Activated CD8-positive, alpha-beta memory T cell treated with anti-CD3 and anti-CD28 coated beads, Interleukin-2, amount 50 U/mL, for 48 hours (primary cell): ENCODE results near the gene ZC3H8.
"Not testable (repeated sequence)": the region's sequence is repeated elsewhere in the genome, so short reads cannot be mapped to it uniquely, and the experiment has no call there.

Experiments used
- DNase-seq: peaks from one replicate; pipeline ENCODE4 v3.0.0-alpha.2; 2020

The ZC3H8 gene

DNA sequence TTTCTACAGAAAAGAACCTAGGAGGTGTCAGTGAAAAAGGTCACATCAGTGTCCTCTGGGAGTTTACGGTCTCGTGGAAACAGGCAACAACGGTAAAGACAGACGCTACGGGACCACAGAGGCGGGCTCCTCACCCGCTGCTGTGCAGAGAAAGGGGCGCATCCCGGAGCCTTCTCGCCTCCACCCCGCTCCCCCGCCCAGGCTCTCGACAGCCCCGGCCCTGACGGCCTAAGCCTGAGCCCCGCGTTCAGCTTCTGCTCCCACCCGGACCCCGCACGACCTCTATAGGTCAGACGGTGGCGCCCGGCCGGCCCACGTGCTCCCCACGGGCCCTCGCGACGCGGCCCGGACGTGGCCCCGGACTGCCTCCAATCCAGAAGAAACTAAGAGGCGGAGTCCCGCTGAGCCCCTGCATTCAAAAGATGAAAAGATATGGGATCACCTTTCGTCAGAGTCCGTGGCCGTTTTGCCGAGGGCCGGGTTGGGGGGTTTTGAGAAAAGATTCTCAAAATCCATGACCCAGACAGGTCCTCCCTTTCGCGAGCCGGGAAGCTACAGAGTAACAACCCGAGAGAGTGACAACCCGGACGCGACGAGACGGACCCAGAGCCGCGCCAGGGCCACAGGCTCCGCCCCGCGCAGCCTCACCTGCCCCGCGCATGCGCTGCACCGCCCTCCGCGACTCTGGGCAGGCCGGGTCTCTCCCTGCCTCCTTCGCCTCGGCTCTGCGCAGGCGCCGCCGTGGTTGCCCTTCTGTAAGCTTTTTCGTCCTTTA, at the start of gene ZC3H8:
TSS of gene ZC3H8 (minus strand) at position 577 of the 775 bp plus-strand sequence. CDS start at position 516, 61 bp downstream.
- DNase-seq, result peak; percentile 98

- no peak for DNase-seq
These were observed 49.6 kb upstream of the ZC3H8 start for GRCh38 chr2:112304298-112304941.

DNA sequence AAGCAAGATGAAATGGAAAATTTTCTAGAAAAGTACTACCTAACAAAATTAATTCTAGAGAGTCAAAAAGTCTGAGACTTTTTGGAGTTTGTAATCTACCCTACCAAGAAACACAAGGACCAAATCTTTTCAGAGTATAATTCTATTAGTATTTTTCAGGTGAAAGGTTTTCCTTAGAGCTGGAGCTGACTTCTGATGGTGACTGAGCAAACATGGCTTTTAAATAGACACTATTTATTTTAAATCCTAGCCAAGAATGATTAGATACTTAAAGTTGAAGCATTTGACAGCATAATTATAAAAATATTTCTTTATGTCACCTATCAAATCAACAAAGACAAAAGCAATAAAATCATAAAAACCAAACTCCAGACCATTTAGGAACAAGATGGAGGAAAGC, 47.1 kb upstream of the ZC3H8 start:
- DNase-seq, result no peak

GRCh38 chr2:112301171-112301584, 46.3 kb upstream of the ZC3H8 start:
- no peak for DNase-seq

- DNase-seq, result no peak
These were observed 41.6 kb upstream of the ZC3H8 start for GRCh38 chr2:112296407-112296806.

GRCh38 chr2:112295407-112296078, 40.7 kb upstream of the ZC3H8 start:
- DNase-seq, result no peak

- no peak for DNase-seq
These were observed 39.0 kb upstream of the ZC3H8 start for GRCh38 chr2:112293636-112294401.

DNA sequence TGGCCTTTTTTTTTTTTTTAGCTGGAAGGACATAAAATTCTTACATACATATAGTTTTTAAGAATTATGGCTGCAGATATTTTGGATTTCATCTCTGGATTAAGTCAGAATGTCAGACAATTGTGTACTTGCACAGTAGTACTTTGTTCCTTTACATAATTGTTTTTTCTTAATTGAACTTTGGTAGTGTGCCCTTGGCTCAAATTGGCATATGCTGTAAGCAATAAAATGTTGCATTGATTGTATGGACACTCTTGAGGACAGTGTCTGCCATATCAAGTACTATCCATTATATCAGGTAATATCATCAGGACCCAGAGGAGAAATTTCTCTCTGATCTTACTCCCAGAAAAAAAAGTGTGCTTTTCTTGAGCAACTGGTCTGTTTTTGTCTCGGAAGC, 35.8 kb upstream of the ZC3H8 start:
- no peak for DNase-seq

DNA sequence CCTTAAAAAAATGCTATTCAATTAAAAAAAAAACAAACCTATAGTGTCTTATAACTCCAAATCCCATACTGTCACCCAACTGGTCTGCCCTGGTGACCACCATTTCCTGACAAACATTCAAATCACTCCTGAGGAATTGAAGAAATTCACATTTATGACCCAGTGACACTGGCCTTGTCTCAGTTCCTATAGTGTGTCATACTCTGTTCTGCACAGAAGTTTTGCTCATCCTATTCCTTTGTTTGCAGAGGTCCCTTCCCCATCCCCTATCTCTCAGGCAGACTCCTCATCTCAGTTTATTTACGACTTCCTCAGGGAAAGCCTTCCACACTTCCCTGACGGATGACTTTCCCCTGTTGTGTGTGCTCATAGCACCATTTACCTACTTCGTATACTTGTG, 35.2 kb upstream of the ZC3H8 start:
- no peak for DNase-seq

DNA sequence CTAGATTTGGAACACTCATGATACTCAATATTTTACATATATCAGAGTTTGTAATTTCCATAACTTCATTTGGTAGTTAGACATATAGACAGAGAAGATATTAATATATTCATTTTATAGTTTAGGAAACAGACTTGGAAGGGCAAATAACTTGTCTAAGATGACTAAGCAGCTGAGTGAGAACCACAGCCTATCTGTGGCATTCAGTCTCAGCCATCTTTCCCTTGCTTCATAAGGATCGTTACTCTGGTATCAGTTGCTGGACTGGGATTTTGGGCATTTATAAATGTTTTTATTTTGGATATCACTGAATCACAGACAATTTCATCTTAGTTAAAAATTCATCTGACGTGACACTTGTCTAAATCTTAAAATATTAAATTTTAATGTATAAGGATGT, 28.7 kb upstream of the ZC3H8 start:
- not testable (repeated sequence) for DNase-seq

DNA sequence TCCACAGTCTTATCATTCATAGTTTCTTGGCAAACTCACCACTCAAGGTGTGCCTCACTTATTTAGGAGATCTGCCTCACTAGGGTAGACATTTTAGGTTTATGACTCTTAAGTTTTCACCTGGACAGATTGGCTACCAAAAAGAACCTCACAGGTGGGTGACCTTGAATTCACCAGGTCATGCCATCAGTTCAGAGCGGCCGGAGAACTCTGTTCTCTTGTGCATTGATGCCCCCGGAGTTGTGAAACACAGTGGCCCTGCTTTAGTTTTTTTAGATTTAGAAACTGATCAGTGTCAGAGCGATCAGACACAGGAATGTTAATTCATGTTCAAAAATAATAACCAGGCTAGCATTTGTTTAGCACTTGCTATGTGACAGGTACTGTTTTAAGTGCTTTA, 27.2 kb upstream of the ZC3H8 start:
- not testable (repeated sequence) for DNase-seq

DNA sequence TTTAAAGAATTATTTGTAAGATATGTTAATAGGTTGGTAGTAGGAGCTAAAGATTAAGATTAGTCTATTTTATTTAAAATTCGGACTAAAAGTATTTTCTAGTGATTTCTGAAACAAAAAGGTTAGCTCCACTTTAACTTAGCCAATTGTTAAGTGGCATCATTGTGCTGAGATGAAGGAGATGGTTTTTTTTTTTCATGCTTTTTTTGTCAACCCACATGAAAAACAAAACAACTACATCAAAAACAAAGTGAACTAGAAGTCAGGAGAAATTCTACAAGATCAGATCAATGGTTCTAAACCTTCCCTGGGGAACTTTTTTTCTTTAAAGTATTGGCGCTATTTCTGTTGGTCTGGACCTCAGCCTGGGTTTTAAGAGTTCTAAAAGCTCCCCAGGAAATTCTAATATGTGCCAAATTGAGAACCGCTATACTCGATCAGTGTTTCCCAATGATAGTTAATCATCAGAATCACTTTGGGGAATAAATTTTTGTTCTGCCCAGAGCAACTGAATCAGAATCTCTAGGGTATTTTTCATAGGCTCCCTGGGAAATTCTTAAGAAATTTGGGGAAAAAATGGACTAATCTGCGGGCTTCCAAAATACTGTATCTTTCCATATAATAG, 22.9 kb upstream of the ZC3H8 start:
- no peak for DNase-seq

- no peak for DNase-seq
These were observed 22.1 kb upstream of the ZC3H8 start for GRCh38 chr2:112276954-112277353.

- peak; percentile 91 for DNase-seq
These were observed 21.3 kb upstream of the ZC3H8 start for GRCh38 chr2:112275887-112276773.

DNA sequence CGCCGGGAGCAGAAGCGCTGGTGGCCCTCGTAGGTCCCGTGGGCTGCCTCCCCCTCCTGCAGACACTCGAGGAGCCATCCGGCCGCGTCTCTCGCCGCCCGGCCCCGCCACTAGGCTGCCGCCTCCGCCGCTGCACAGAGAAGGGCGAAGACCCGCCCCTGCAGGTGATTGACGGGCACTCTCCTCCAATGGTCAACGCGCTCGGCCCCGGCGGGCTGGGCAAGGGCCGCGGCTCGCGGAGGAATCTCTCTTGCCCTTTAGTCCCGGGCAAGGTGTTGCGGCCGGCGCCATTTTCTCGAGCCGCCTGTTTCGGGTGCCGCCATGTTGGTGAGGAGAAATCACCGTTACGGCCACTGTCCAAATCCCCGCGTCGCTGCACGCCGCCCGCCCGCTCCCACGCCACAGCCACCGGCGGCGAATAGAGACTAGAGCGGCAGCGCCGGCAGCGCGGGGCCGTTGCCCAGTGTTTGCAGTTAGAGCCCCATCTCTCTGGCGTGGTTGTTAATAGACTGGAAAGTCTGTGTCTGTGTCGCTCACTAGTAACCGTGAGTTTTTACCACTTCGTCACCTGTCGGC, 20.6 kb upstream of the ZC3H8 start, which contains the start of gene ZC3H6:
TSS of gene ZC3H6 (plus strand) at position 287 of the 576 bp plus-strand sequence. CDS start 398 bp downstream, outside the sequence.
- DNase-seq, result peak; percentile 100

DNA sequence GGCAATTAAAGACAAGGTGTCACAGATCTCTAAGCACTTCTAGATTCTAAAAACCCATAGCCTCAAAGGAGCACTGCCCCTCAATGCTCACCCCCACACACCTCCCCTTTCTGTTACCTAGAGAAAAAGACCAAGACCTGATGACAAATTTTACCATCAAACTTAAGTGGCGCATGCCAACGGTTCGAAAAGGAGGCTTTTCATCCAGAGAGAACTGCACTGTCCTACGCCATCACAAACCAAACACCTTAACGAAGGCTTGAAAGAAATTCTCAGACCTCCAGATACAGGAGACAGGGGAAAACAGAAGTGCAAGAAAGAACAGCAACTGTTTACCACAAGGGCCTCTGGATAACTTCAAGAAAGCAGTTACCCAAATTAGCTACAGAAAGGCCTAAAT, 18.5 kb upstream of the ZC3H8 start:
- no peak for DNase-seq

GRCh38 chr2:112272669-112273068, 17.8 kb upstream of the ZC3H8 start:
- DNase-seq, result no peak

GRCh38 chr2:112268547-112268946, 13.7 kb upstream of the ZC3H8 start:
- DNase-seq, result no peak

GRCh38 chr2:112262876-112263275, 8.0 kb upstream of the ZC3H8 start:
- no peak for DNase-seq

DNA sequence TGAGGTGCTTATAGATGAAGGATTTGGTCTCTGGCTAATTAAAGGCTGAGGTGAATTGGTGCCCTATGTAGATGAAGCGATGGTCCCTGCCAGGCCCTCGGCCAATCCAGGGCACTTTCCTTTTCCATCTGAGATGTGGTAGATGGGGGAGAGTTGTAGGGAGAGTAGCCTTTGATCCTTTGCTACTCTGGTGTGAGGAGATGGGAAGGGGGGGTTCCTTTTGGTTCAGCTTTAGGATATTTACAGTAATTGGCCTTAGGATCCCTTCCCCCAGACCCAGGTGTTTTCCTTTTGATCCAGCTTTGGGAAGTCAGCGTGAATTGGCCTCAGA, 5.4 kb upstream of the ZC3H8 start:
- DNase-seq, result no peak
